GM12878 (cell line): ENCODE data around the gene SHC1. TPM values are rescaled to one million over a fixed set of nuclear protein-coding genes. Genes with fewer than 3 reads are reported as not detected.
A peak's percentile ranks its signal among the peaks of the same experiment; 100 is the strongest.

Source experiments
- BMI1 ChIP-seq: fragments of 450-650 bp; IDR thresholded peaks from 2 replicates; pipeline ENCODE4 v1.6.1; 2016; ENCODE audit warnings: mild to moderate bottlenecking, moderate library complexity, borderline replicate concordance
- CHD4 ChIP-seq: fragments of 200-600 bp; sonication (generic); IDR thresholded peaks from 2 replicates; pipeline ENCODE4 v1.6.1; 2016; ENCODE audit warnings: mild to moderate bottlenecking
- HDGF ChIP-seq: fragments of 450-650 bp; IDR thresholded peaks from 2 replicates; pipeline ENCODE4 v1.6.1; 2016; ENCODE audit warnings: antibody characterized with exemption
- JUND ChIP-seq: IDR thresholded peaks from 2 replicates; pipeline ENCODE4 v1.6.1; 2012; ENCODE audit warnings: low read depth, mild to moderate bottlenecking, low read length, improper control_type of control experiment, moderate library complexity
- KLF5 ChIP-seq: fragments of 450-650 bp; IDR thresholded peaks from 2 replicates; pipeline ENCODE4 v1.6.1; 2014; ENCODE audit warnings: mild to moderate bottlenecking; ENCODE audit not compliant: partially characterized antibody
- NR2C1 ChIP-seq: fragments of 450-650 bp; IDR thresholded peaks from 2 replicates; pipeline ENCODE4 v1.6.1; 2017; ENCODE audit warnings: antibody characterized with exemption, mild to moderate bottlenecking, moderate library complexity
- POLR2AphosphoS2 ChIP-seq: IDR thresholded peaks from 2 replicates; pipeline ENCODE4 v1.6.1; 2011; ENCODE audit warnings: low read depth, mild to moderate bottlenecking, low read length, improper control_type of control experiment, moderate library complexity
- SMAD5 ChIP-seq: IDR thresholded peaks from 2 replicates; pipeline ENCODE4 v1.6.1; 2016; ENCODE audit warnings: antibody characterized with exemption, low read depth
- STAT3 ChIP-seq: IDR thresholded peaks from 2 replicates; pipeline ENCODE4 v1.6.1; 2011; ENCODE audit warnings: low read depth, low read length, improper control_type of control experiment
- SUZ12 ChIP-seq: fragments of 200-600 bp; sonication (generic); IDR thresholded peaks from one replicate; pipeline ENCODE4 v1.6.1; 2018; ENCODE audit warnings: antibody characterized with exemption, mild to moderate bottlenecking; ENCODE audit not compliant: unreplicated experiment
- WRNIP1 ChIP-seq: IDR thresholded peaks from 2 replicates; pipeline ENCODE4 v1.6.1; 2011; ENCODE audit warnings: low read depth, low read length, improper control_type of control experiment, borderline replicate concordance
- ZNF207 ChIP-seq: fragments of 450-650 bp; IDR thresholded peaks from 2 replicates; pipeline ENCODE4 v1.6.1; 2014; ENCODE audit warnings: antibody characterized with exemption, mild to moderate bottlenecking, borderline replicate concordance
- polyA plus RNA-seq, 11 experiments: library from polyadenylated mRNA; depleted of rRNA in 4 of 11; unstranded in 6 of 11; stranded (reverse) in 5 of 11; fragments of >200 nt; fragmentation: Nextera tagmentation in 4 of 11; fragmentation: Illumina TruSeq in 1 of 11; extraction: Ambion mirVana in 4 of 11; extraction: Trizol in 1 of 11; gene quantifications; 1 replicate in 1 of 11; 2 replicates in 10 of 11; pipeline versions ENCODE4 v1.2.1 to v1.2.3, GENCODE V29; 2011 to 2016; ENCODE audit warnings: inconsistent platforms in 2 of 11, missing spikeins in 2 of 11, low read depth in 1 of 11
- total RNA-seq, 4 experiments: library from RNA; depleted of rRNA in 3 of 4; stranded (reverse); fragments of >200 nt in 3 of 4; fragmentation: Illumina TruSeq in 1 of 4; extraction: Trizol in 1 of 4; gene quantifications; 2 replicates each; pipeline versions ENCODE4 v1.2.1 to v1.2.3, GENCODE V29; 2013 to 2021
- TF ChIP-seq, protein P1 (sequence below): fragments of 450-650 bp; IDR thresholded peaks from 2 replicates; pipeline ENCODE4 v1.6.1; 2017; ENCODE audit warnings: antibody characterized with exemption, mild to moderate bottlenecking, moderate library complexity
- TF ChIP-seq, protein P2 (sequence below): fragments of 450-650 bp; conservative IDR thresholded peaks from 2 replicates; pipeline ENCODE4 v1.6.1; 2017; ENCODE audit warnings: mild to moderate bottlenecking, moderate library complexity
- TF ChIP-seq, protein P3 (sequence below): IDR thresholded peaks from 2 replicates; pipeline ENCODE4 v1.6.1; 2012; ENCODE audit warnings: low read depth, low read length, improper control_type of control experiment
- TF ChIP-seq, protein P4 (sequence below): fragments of 450-650 bp; IDR thresholded peaks from 2 replicates; pipeline ENCODE4 v1.6.1; 2018; ENCODE audit warnings: mild to moderate bottlenecking, low read depth, moderate library complexity; ENCODE audit not compliant: partially characterized antibody
- TF ChIP-seq, protein P5 (sequence below): IDR thresholded peaks from 2 replicates; pipeline ENCODE4 v1.6.1; 2011; ENCODE audit warnings: mild to moderate bottlenecking, low read depth, low read length, moderate library complexity; ENCODE audit not compliant: insufficient replicate concordance

The SHC1 gene
- total and polyA plus RNA-seq, 10 of the 15 experiments (the other 5 are each of a cell fraction or from before 2014, with no cell fraction given), result 2.6 to 49.3 (median 25.2) TPM

DNA sequence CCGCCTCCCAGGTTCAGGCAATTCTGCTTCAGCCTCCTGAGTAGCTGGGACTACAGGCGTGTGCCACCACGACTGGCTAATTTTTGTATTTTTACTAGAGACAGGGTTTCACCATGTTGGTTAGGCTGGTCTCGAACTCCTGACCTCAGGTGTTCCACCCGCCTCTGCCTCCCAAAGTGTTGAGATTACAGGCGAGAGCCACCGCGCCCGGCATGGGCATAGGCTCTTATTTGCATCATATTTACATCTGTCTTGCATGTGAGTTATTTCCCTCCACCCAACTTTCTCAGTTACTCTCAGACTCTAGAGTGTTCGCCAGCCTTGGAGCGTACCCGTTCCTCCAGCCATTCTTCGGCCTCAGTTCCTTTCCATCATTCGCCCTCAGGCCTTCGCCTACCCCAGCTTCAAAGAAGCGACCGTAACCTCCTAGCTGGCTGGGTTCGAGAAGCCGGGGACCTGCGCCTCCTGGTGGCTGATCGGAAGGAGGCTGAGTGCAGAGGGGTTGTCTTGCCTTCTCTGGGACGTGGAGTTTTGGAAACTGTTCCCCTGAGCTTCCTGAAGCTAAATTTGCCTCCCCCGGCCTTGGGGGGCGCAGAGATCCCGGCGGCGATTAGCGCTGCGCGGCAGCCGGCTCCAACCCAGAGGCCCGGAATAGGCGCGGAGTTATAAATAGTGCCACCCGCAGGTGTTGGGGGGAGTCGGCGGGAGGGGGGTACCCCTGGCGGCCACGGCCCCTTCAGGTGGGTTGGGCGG is 28.4 kb upstream of the SHC1 start (continued):
- TF ChIP-seq, protein P1, sequence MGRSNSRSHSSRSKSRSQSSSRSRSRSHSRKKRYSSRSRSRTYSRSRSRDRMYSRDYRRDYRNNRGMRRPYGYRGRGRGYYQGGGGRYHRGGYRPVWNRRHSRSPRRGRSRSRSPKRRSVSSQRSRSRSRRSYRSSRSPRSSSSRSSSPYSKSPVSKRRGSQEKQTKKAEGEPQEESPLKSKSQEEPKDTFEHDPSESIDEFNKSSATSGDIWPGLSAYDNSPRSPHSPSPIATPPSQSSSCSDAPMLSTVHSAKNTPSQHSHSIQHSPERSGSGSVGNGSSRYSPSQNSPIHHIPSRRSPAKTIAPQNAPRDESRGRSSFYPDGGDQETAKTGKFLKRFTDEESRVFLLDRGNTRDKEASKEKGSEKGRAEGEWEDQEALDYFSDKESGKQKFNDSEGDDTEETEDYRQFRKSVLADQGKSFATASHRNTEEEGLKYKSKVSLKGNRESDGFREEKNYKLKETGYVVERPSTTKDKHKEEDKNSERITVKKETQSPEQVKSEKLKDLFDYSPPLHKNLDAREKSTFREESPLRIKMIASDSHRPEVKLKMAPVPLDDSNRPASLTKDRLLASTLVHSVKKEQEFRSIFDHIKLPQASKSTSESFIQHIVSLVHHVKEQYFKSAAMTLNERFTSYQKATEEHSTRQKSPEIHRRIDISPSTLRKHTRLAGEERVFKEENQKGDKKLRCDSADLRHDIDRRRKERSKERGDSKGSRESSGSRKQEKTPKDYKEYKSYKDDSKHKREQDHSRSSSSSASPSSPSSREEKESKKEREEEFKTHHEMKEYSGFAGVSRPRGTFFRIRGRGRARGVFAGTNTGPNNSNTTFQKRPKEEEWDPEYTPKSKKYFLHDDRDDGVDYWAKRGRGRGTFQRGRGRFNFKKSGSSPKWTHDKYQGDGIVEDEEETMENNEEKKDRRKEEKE, result no peak
- no peak for TF ChIP-seq CHD4
- no peak for TF ChIP-seq WRNIP1
- TF ChIP-seq, protein P2, sequence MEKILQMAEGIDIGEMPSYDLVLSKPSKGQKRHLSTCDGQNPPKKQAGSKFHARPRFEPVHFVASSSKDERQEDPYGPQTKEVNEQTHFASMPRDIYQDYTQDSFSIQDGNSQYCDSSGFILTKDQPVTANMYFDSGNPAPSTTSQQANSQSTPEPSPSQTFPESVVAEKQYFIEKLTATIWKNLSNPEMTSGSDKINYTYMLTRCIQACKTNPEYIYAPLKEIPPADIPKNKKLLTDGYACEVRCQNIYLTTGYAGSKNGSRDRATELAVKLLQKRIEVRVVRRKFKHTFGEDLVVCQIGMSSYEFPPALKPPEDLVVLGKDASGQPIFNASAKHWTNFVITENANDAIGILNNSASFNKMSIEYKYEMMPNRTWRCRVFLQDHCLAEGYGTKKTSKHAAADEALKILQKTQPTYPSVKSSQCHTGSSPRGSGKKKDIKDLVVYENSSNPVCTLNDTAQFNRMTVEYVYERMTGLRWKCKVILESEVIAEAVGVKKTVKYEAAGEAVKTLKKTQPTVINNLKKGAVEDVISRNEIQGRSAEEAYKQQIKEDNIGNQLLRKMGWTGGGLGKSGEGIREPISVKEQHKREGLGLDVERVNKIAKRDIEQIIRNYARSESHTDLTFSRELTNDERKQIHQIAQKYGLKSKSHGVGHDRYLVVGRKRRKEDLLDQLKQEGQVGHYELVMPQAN, result peak; percentile 54; the same call in 1 of the 2 replicates
- no peak for TF ChIP-seq NR2C1
- peak; percentile 83; the same call in 1 of the 2 replicates for TF ChIP-seq HDGF
- no peak for TF ChIP-seq POLR2AphosphoS2
- TF ChIP-seq, protein P3, sequence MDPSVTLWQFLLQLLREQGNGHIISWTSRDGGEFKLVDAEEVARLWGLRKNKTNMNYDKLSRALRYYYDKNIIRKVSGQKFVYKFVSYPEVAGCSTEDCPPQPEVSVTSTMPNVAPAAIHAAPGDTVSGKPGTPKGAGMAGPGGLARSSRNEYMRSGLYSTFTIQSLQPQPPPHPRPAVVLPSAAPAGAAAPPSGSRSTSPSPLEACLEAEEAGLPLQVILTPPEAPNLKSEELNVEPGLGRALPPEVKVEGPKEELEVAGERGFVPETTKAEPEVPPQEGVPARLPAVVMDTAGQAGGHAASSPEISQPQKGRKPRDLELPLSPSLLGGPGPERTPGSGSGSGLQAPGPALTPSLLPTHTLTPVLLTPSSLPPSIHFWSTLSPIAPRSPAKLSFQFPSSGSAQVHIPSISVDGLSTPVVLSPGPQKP, result no peak
- TF ChIP-seq STAT3, result no peak
- TF ChIP-seq, protein P4, sequence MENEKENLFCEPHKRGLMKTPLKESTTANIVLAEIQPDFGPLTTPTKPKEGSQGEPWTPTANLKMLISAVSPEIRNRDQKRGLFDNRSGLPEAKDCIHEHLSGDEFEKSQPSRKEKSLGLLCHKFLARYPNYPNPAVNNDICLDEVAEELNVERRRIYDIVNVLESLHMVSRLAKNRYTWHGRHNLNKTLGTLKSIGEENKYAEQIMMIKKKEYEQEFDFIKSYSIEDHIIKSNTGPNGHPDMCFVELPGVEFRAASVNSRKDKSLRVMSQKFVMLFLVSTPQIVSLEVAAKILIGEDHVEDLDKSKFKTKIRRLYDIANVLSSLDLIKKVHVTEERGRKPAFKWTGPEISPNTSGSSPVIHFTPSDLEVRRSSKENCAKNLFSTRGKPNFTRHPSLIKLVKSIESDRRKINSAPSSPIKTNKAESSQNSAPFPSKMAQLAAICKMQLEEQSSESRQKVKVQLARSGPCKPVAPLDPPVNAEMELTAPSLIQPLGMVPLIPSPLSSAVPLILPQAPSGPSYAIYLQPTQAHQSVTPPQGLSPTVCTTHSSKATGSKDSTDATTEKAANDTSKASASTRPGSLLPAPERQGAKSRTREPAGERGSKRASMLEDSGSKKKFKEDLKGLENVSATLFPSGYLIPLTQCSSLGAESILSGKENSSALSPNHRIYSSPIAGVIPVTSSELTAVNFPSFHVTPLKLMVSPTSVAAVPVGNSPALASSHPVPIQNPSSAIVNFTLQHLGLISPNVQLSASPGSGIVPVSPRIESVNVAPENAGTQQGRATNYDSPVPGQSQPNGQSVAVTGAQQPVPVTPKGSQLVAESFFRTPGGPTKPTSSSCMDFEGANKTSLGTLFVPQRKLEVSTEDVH, result no peak
- TF ChIP-seq KLF5, result peak; percentile 39
- no peak; the same call in 1 of the 2 replicates for TF ChIP-seq SMAD5
- TF ChIP-seq ZNF207, result peak; percentile 65; the same call in 1 of the 2 replicates
- no peak for TF ChIP-seq BMI1
- TF ChIP-seq SUZ12, result no peak
- TF ChIP-seq, protein P5, sequence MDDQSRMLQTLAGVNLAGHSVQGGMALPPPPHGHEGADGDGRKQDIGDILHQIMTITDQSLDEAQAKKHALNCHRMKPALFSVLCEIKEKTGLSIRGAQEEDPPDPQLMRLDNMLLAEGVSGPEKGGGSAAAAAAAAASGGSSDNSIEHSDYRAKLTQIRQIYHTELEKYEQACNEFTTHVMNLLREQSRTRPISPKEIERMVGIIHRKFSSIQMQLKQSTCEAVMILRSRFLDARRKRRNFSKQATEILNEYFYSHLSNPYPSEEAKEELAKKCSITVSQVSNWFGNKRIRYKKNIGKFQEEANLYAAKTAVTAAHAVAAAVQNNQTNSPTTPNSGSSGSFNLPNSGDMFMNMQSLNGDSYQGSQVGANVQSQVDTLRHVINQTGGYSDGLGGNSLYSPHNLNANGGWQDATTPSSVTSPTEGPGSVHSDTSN, result no peak
- TF ChIP-seq JUND, result no peak
